ENCODE data around the gene GPC5.

GPC5 gene

GRCh38 chr13:91464336-91464735 is 65.9 kb downstream of the GPC5 start:
- Histone ChIP-seq H3K4me3 (no peak overlapping the region), H3K9me3 (no peaks in the 10 kb centered on the region), H3K36me3 (no peaks in the 10 kb centered on the region), H3K27ac (no peak overlapping the region), H3K27me3 (no peaks in the 10 kb centered on the region), H3K4me1 (no peaks in the 10 kb centered on the region)
- intact Hi-C loops (cut with DNase I; ENCODE audit: low total_unique reads), result no loop called here
- DNase-seq, result no peak
- TF ChIP-seq CTCF (IDR thresholded peaks at IDR 0.05), result no peak

GRCh38 chr13:91467236-91467635 is 68.8 kb downstream of the GPC5 start:
- no peaks in the 10 kb centered on the region for H3K27me3 ChIP-seq
- H3K27ac ChIP-seq, result no peak overlapping the region
- H3K36me3 ChIP-seq, result no peaks in the 10 kb centered on the region
- H3K4me1 ChIP-seq, result no peaks in the 10 kb centered on the region
- intact Hi-C loops (cut with DNase I; ENCODE audit: low total_unique reads), result no loop called here
- TF ChIP-seq CTCF (IDR thresholded peaks at IDR 0.05), result no peak
- no peaks in the 10 kb centered on the region for H3K9me3 ChIP-seq
- no peak overlapping the region for H3K4me3 ChIP-seq
- DNase-seq, result no peak

- DNase-seq, result no peak
- intact Hi-C loops (cut with DNase I; ENCODE audit: low total_unique reads), result no loop called here
- Histone ChIP-seq H3K27me3 (no peaks in the 10 kb centered on the region), H3K4me1 (no peaks in the 10 kb centered on the region), H3K4me3 (no peak overlapping the region), H3K27ac (no peak overlapping the region), H3K9me3 (no peaks in the 10 kb centered on the region), H3K36me3 (no peaks in the 10 kb centered on the region)
- TF ChIP-seq CTCF (IDR thresholded peaks at IDR 0.05), result no peak
Observed at GRCh38 chr13:91468301-91468700, 69.9 kb downstream of the GPC5 start.

GRCh38 chr13:91470084-91470621 is 71.7 kb downstream of the GPC5 start:
- Histone ChIP-seq H3K27ac (no peak overlapping the region), H3K4me1 (no peaks in the 10 kb centered on the region), H3K9me3 (no peaks in the 10 kb centered on the region), H3K27me3 (no peaks in the 10 kb centered on the region), H3K36me3 (no peaks in the 10 kb centered on the region), H3K4me3 (no peak overlapping the region)
- no peak for TF ChIP-seq CTCF (IDR thresholded peaks at IDR 0.05)
- intact Hi-C loops (cut with DNase I; ENCODE audit: low total_unique reads), result no loop called here
- no peak for DNase-seq

- H3K4me1 ChIP-seq, result no peaks in the 10 kb centered on the region
- H3K27ac ChIP-seq, result no peak overlapping the region
- H3K9me3 ChIP-seq, result no peaks in the 10 kb centered on the region
- H3K4me3 ChIP-seq, result no peak overlapping the region
- DNase-seq, result no peak
- no peaks in the 10 kb centered on the region for H3K27me3 ChIP-seq
- TF ChIP-seq CTCF (IDR thresholded peaks at IDR 0.05), result no peak
- intact Hi-C loops (cut with DNase I; ENCODE audit: low total_unique reads), result no loop called here
- no peaks in the 10 kb centered on the region for H3K36me3 ChIP-seq
Observed at GRCh38 chr13:91470681-91471080, 72.3 kb downstream of the GPC5 start.

GRCh38 chr13:91482427-91482826 is 84.0 kb downstream of the GPC5 start:
- Histone ChIP-seq H3K36me3 (no peaks in the 10 kb centered on the region), H3K4me1 (no peaks in the 10 kb centered on the region), H3K4me3 (no peak overlapping the region), H3K27me3 (no peaks in the 10 kb centered on the region), H3K9me3 (no peaks in the 10 kb centered on the region), H3K27ac (no peak overlapping the region)
- no peak for DNase-seq
- intact Hi-C loops (cut with DNase I; ENCODE audit: low total_unique reads), result no loop called here
- no peak for TF ChIP-seq CTCF (IDR thresholded peaks at IDR 0.05)

Measured in tibial artery (tissue), 4 donors.